ENCODE data around the gene PRDM4.
A peak's percentile ranks its signal among the peaks of the same experiment; 100 is the strongest.
"Not testable (repeated sequence)": the region's sequence is repeated elsewhere in the genome, so short reads cannot be mapped to it uniquely, and the experiment has no call there.

PRDM4 gene

GRCh38 chr12:107704041-107704440 lies 56.9 kb downstream of the PRDM4 start:
- FAIRE-seq, result no peak
- no peak for DNase-seq (ENCODE audit: extremely low spot score, insufficient read length, low read depth)

GRCh38 chr12:107702106-107702505 lies 58.8 kb downstream of the PRDM4 start:
- FAIRE-seq (no peak), DNase-seq (ENCODE audit: extremely low spot score, insufficient read length, low read depth) (no peak)

DNA sequence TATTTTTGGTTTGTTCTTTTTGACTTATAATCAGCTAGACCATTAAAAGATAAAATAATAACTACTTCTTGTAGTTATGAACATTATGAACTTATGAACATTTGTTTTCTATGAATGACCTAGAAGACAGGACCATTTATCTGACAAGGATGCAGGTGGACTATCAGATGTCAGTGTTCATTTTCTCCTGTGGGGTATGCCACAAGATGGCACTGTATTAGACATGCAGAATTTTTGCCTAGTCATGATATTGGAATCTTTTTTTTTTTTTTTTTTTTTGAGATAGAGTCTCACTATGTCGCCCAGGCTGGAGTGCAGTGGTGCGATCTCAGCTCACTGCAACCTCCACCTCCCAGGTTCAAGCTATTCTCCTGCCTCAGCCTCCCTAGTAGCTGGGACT lies 65.2 kb downstream of the PRDM4 start:
- DNase-seq (ENCODE audit: extremely low spot score, insufficient read length, low read depth); FAIRE-seq: not testable (repeated sequence)

- FAIRE-seq, result peak; percentile 92
- peak; percentile 96 for DNase-seq (ENCODE audit: extremely low spot score, insufficient read length, low read depth)
These were observed 75.3 kb downstream of the PRDM4 start, which contains the start of gene PWP1 for GRCh38 chr12:107685360-107686248. TSS of gene PWP1 (plus strand) at chr12:107685799. CDS start at chr12:107685900, 101 bp downstream.

GRCh38 chr12:107684990-107685359 lies 76.0 kb downstream of the PRDM4 start:
- FAIRE-seq (no peak), DNase-seq (ENCODE audit: extremely low spot score, insufficient read length, low read depth) (no peak)

- FAIRE-seq (no peak), DNase-seq (ENCODE audit: extremely low spot score, insufficient read length, low read depth) (no peak)
These were observed 76.7 kb downstream of the PRDM4 start for GRCh38 chr12:107684029-107684795.
